ENCODE measurements around the gene EFR3B. TPM values are rescaled to one million over a fixed set of nuclear protein-coding genes. Genes with fewer than 3 reads are reported as not detected.
A peak's percentile ranks its signal among the peaks of the same experiment; 100 is the strongest.

Gene EFR3B
- total and polyA plus RNA-seq, 2 donors from 2014 or later, result 0.39 to 1.1 TPM

- Histone ChIP-seq H3K27ac (ENCODE audit: low read depth in 2 of 2, low read length in 2 of 2) (no peak overlapping the region), H3K4me1 (ENCODE audit: control insufficient read depth in 2 of 3, insufficient read depth in 2 of 3, low read depth in 1 of 3, low read length in 3 of 3) (peaks cover 0 to 2% (median 0%) of the 10 kb centered on the region in 3 donors)
Observed at GRCh38 chr2:25076749-25077148, 34.9 kb downstream of the EFR3B start.

DNA sequence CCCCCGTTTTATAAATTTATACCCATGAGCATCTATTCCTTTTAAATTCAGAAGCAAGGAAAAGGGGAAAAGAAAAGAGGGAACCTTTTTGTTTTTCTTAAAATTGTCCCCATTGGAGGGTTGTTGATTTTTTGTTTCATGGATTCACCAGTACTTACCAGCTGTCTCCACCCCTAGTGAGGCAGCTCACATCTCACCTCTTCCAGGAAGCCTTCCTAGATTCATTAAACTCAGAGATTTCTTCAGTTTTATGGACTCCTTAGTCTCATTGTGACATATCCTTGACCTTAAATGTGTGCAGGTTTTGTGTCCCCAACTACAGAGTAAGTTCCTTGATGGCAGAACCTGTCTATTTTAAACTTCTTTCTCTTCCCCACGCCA lies 35.9 kb downstream of the EFR3B start:
- no peaks in the 10 kb centered on the region for H3K36me3 ChIP-seq (ENCODE audit: control insufficient read depth in 2 of 3, insufficient read depth in 3 of 3, low read length in 3 of 3)
- H3K4me1 ChIP-seq (ENCODE audit: control insufficient read depth in 2 of 3, insufficient read depth in 2 of 3, low read depth in 1 of 3, low read length in 3 of 3), result peaks cover 0 to 2% (median 0%) of the 10 kb centered on the region in 3 donors
- intact Hi-C loops (cut with DNase I), result no loop called here
- TF ChIP-seq CTCF (IDR thresholded peaks at IDR 0.05; ENCODE audit: borderline replicate concordance, extremely low read depth, insufficient read depth), result no peak
- no peak overlapping the region for H3K27ac ChIP-seq (ENCODE audit: low read depth in 2 of 2, low read length in 2 of 2)
- no peak overlapping the region for H3K9ac ChIP-seq (ENCODE audit: low read length in 3 of 3)
- DNase-seq (no peak), FAIRE-seq (no peak)
- H3K9me3 ChIP-seq (ENCODE audit: control insufficient read depth in 2 of 3, insufficient read depth in 1 of 3, low read length in 3 of 3), result no peaks in the 10 kb centered on the region
- no peak overlapping the region for H3K4me3 ChIP-seq (ENCODE audit: low read length in 3 of 3)
- no peaks in the 10 kb centered on the region for H3K27me3 ChIP-seq (ENCODE audit: control insufficient read depth, insufficient read depth, low read length)

More at GRCh38 chr2:25076749-25077148, 34.9 kb downstream of the EFR3B start:
- Histone ChIP-seq H3K4me3 (ENCODE audit: low read length in 3 of 3) (no peak overlapping the region), H3K27me3 (ENCODE audit: control insufficient read depth, insufficient read depth, low read length) (no peaks in the 10 kb centered on the region), H3K9ac (ENCODE audit: low read length in 3 of 3) (no peak overlapping the region), H3K9me3 (ENCODE audit: control insufficient read depth in 2 of 3, insufficient read depth in 1 of 3, low read length in 3 of 3) (no peaks in the 10 kb centered on the region), H3K36me3 (ENCODE audit: control insufficient read depth in 2 of 3, insufficient read depth in 3 of 3, low read length in 3 of 3) (no peaks in the 10 kb centered on the region)
- intact Hi-C loops (cut with DNase I), result no loop called here
- DNase-seq, result peak in 3 of 5 donors; percentile 32 to 57 (median 49)
- no peak for FAIRE-seq
- TF ChIP-seq CTCF (IDR thresholded peaks at IDR 0.05; ENCODE audit: borderline replicate concordance, extremely low read depth, insufficient read depth), result no peak

DNA sequence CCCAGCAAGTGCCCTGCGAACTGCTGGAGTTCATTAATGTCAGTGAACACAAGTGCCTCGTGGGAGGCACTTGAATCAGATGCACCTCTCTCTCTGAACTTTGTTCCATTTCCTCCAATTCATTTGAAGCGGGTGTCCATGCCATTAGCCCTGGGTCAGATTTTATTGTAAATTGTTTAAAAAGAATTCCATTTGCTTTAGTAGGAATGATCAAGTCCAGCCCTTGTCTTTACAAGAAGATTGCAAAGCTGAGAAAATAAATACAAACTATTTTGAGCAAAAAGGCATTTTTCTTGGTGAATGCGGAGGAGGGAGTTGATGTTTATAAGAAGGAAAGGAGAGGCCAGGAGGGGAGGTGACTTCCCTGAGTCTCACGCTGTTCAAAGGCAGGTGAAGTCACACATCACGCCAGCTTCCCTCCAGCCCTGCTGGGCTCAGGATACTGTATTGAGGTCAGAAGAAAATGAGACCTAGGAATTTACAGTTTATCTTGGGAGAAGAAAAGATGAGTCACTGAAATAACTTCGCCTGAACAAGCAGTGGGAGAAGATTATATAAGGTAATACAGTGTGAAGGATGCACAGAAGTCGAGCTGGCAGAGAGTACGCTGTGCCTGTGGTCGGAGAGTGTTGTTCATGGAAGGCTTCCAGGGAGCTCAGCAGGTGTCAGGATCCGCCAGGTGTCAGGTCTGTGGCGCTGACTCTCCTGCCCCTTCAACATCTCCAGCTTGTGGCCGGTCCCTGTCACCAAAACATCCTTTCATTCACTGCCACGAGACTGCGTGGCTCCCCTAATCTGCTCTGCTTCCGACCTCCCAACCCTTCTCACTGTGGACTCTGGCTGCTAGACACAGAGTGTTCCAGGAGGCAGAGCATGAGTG lies 36.5 kb downstream of the EFR3B start:
- no peaks in the 10 kb centered on the region for H3K9me3 ChIP-seq (ENCODE audit: control insufficient read depth in 2 of 3, insufficient read depth in 1 of 3, low read length in 3 of 3)
- H3K9ac ChIP-seq (ENCODE audit: low read length in 3 of 3), result no peak overlapping the region
- no peak overlapping the region for H3K4me3 ChIP-seq (ENCODE audit: low read length in 3 of 3)
- no peaks in the 10 kb centered on the region for H3K36me3 ChIP-seq (ENCODE audit: control insufficient read depth in 2 of 3, insufficient read depth in 3 of 3, low read length in 3 of 3)
- no peak for TF ChIP-seq CTCF (IDR thresholded peaks at IDR 0.05; ENCODE audit: borderline replicate concordance, extremely low read depth, insufficient read depth)
- H3K4me1 ChIP-seq (ENCODE audit: control insufficient read depth in 2 of 3, insufficient read depth in 2 of 3, low read depth in 1 of 3, low read length in 3 of 3), result peaks cover 0 to 2% (median 0%) of the 10 kb centered on the region in 3 donors
- DNase-seq (peak in 2 of 5 donors; percentile 50 to 64), FAIRE-seq (no peak)
- H3K27me3 ChIP-seq (ENCODE audit: control insufficient read depth, insufficient read depth, low read length), result no peaks in the 10 kb centered on the region
- intact Hi-C loops (cut with DNase I), result no loop called here
- H3K27ac ChIP-seq (ENCODE audit: low read depth in 2 of 2, low read length in 2 of 2), result no peak overlapping the region
